GM18870 (cell line): ENCODE data around the gene ITGA5.

Experiments used
- ATAC-seq: cut with Tn5 transposase; IDR thresholded peaks from one replicate; pipeline ENCODE4 v1.9.1; 2021; ENCODE audit warnings: moderate library complexity; ENCODE audit not compliant: unreplicated experiment

Gene ITGA5

DNA sequence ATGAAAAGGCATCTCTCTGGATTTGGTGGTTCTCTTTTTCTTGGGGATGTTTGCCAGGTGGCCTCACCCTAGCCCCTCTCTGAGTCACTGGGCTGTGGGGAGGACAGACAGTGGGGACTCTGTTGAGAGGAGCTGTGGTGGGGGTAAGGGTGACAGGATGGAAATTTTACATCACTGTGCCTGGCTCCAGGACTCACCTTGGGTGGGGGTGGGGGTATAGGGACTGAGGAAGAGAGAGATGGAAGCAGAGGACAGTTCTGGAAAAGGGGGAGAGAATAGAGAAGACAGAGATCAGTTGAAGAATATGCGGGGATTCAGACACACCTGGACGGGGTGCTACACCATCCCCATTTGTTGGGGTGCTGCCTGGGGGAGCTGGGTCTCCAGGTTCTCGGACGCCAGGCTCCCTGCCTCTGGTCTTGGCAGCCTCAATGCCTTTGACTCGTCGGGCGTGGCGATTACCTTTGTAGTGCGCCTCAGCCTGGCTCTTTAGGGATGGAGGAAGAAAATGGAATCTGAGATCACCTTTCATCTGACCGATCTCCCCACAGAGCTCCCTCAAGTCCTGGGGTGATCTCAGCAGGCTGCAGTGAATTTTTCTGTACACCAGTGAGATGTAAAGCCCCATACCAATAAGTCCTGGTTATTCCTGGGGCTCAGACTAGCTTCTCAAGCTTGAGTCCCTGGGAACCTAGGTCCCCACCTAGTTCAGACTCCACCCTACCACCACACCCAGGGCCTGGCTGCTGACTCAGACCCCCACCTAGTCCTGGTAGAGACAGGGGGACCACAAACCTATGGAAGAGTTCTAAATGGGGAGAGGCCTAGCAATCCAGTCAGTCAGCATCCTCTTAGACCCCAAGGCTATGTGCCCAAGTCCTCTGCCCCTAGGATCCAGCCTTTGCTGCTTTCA is 45.2 kb downstream of the ITGA5 start:
- ATAC-seq = no peak

DNA sequence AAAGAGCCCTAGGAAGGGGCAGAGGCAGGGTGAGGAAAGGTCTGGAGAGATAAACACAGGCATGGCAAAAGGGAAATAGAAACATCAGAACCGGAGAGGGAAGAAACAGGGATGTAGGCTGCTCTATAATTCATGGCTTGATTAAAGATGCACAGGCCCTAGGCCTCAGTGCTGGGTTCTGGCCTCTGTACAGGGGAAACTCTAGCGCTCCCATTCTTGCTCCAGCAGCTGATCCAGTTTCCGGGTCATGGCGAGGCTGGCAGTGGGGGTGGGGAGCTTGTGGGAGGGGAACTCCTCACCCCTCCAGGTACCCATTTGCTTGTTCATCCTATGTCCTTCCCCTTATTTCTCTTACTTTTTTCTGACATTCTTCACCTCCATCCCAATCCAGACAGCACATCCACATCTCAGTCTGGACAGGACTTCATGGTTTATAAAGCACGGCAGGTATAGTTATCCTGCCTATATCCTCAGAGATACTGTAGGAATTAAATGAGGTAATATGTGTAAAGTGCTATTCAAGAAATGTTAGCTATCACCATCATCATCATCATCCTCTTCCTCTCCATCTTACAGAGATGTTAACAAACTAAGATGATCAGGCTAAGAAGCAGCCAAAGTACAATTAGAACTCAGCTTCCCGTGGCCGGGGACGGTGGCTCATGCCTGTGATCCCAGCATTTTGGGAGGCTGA is 46.8 kb downstream of the ITGA5 start:
- no peak for ATAC-seq

DNA sequence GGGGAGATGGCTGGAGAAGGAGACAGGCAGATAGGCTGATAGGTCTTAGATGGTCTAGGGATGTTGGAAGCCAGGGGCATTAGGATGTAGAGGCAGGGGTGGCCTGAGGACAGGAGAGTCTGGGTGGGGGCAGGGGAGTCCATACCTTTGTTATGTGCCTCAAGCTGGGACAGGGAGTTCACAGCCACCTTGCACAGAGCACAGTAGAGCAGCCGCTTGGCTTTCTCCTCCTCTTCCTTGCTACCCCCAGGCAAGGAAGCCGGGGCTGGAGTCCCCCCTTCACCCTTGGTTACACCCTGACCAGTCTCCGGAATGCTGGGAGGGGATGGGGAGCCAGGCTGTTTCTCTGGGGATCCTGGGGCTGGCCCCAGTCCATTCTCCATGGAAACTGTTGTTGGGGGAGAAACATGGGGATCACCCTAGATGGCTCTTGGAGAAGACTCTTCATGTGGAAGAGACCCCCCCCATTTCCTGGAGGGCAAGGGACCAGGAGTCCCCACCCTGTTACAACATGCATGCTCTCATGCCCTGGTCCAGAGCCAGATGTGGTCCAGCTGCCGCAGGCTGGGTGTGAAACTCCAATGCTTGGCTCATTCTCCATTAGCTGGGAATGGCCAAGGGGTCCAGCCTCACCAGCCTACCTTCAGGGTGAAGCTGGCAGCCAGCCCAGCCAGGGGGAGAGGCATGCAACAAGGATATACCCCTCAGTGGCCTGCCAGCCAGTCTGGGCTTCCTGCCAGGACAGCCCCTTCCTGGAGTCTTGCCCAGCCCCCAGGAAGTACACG is 47.5 kb downstream of the ITGA5 start:
- no peak for ATAC-seq

- ATAC-seq = no peak
Measured at GRCh38 chr12:54370171-54370730, 48.8 kb downstream of the ITGA5 start.

DNA sequence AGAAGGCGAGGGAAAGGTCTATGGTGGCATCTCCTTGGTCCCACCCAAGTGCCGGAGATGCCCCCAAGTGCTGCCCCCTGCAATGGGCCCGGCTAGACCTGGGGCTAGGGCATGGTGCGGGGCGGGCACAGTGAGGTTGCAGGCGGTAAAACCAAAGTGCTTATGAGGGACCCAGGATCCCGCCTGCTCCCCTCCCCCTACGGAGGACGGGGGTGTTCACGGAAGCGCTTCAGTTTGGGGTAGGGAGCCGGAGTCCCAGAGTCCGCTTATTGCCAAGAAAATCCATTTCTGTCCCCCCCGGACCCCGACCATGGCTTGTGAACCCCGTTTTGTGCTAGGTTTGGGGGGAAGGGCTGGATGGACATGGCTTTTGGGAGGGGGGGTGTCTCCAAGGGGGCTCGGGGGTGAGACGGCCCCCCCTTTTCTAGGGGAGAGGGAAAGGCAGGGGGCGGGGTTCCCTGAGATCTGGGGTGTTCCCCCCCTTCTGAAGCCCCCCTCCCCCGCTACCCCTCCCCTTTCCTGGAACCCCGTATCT is 49.4 kb downstream of the ITGA5 start:
- ATAC-seq = no peak

DNA sequence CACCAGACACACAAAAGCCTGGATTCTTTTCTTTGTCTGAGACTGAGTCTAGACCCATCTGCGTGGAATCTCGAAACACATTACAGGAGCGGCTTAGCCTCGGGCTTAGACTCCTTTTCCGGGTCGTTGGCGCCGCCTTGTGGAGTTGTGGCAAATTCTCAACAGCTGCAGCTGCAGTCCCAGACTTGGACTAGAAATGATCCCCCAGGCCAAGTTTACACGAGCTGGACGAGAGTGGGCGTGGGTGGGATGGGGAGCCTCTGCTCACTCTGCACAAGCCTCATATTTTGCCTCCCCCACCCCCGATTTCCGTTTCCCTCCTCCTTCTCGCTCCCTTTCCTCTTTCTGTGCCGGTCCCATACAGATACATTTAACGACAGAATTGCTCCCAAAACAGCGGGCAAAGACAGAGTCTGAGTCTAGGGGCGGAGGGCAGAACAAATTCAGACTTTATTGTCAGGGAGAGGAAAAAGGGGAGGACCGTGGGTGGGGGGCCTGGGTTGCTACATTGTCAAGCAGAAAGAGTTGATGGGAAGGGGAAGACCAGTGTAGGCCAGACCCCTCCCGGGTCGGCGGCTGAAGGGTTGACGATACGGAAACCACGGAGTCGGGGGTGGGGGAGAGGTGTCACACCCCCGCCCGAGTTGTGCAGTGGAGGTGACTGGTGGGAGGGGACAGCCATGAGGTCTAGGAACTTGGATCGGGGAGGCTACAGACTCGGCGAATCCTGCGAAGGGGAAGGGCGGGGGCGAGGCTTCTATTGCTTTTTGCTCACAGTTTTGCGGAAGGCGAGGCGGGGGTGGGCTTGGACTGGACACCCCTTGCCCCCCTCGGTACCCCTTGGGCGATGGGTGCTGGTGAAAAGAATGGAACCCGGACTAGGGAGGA is 50.1 kb downstream of the ITGA5 start:
- peak; percentile 41 for ATAC-seq

- ATAC-seq = peak; percentile 19
Measured at GRCh38 chr12:54368025-54368708, 50.9 kb downstream of the ITGA5 start.

- ATAC-seq = peak; percentile 39
Measured at GRCh38 chr12:54364413-54364812, 54.7 kb downstream of the ITGA5 start, which contains the start of gene GPR84. TSS of gene GPR84 (minus strand) at chr12:54364486. CDS start at chr12:54363851, 635 bp downstream.

- no peak for ATAC-seq
Measured at GRCh38 chr12:54363618-54364017, 55.4 kb downstream of the ITGA5 start.

- no peak for ATAC-seq
Measured at GRCh38 chr12:54363047-54363446, 56.0 kb downstream of the ITGA5 start.

DNA sequence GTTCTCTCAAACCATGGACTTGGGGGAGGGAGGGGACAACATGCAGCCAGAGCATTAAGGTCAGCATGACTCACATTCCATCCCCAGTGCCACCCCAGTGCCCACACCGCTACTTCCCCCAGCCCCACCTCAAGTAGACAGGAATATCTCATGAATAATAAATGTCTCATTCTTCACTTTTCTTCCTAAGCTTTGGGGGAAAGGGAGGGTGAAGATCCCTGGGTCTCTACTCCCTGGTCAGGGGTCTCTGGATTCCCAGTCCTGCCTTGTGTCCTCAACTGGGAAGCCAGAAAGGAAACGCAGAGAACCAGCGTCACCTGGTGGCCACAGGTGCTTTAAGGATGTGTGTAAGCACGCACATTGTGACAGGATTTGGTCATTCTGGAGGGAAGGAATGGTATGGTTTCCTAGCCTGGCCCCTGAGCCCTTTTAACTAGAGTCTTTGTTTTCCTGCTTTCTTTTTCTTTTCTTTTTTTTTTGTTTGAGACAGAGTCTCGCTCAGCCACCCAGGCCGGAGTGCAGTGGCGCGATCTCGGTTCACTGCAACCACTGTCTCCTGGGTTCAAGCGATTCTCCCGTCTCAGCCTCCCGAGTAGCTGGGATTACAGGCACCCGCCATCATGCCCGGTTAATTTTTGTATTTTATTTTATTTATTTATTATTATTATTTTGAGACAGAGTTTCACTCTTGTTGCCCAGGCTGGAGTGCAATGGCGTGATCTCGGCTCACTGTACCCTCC is 58.2 kb downstream of the ITGA5 start:
- no peak for ATAC-seq

- ATAC-seq = no peak
Measured at GRCh38 chr12:54359762-54360351, 59.2 kb downstream of the ITGA5 start.

DNA sequence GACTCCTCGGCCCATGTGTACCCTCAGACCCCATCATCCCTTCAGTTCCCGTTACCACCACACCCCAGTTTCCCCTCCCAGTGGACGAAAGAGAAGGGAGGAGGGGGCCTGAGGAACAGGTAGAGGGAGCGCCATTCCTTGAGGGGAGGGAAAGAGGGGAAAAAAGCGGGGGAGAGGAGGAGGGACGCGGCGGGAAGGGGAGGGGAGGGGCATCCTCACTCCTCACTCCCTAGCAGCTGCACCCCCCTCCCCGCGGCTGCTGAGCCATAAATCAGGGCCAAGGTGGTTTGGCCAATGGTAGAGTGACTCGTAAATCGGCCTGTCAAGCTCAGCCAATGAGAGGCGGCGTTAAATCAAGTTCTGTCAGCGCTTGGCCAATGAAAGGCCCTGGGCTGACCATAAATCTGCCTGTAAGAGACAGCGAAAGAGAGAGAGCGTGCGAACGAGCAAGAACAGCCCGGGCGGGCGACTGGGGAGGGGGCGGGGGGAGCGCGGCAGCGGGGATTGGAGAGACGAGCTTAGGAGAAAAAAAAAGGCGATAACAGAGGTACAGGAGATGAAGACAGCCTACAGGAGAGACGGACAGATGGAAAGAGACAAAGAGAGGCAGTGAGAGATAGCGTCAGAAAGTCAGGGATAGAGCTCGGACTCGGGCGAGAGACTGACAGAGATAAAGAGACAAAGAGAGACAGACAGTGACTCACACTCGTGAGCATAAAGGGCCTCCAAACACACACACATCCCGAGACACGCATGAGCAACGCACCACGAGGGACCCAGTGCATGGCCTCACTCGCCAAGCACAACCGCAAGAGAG is 59.9 kb downstream of the ITGA5 start:
- ATAC-seq = peak; percentile 98

DNA sequence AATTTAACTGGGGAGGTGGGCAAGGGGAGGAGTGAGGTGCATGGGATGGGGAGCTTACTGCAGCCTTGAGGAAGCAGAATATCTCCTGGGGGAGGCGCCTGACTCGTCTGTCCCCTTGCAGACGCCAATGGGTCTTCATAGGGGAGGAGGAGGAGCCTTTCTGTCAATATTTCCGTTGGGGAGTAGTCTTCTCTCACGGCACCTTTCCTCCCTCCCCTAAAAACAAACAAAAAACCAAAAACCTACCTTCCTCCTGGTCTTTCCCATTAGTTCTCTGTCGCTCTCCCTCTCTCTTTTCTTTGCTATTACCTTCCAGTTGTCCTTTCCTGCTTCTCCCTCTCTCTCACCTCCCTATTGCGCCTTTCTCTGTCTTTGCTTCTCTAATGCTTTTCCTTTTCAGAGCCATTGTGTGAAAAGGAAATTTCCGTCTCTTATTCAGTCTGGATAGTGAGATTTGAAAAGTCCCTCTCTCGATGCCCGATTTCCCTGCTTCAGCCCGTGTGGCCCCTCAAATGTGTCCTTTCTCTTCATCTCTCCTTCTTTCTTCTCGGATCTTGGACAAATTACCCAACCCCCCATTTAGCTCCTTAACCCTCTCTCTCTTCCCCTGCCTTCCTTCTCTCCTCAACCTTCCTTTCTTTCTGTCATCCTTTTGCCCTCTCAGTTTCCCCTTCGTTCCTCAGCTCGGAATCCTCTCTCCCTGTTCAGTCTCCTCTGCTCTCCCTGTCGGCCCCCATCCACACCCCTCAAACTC is 60.7 kb downstream of the ITGA5 start:
- no peak for ATAC-seq

- ATAC-seq = no peak
Measured at GRCh38 chr12:54357506-54358190, 61.4 kb downstream of the ITGA5 start.

GRCh38 chr12:54356951-54357356 is 62.1 kb downstream of the ITGA5 start:
- ATAC-seq = no peak
